Fibroblast of skin of back (primary cell): ENCODE measurements around the gene DOHH.
A peak's percentile ranks its signal among the peaks of the same experiment; 100 is the strongest.
"Not testable (repeated sequence)": the region's sequence is repeated elsewhere in the genome, so short reads cannot be mapped to it uniquely, and the experiment has no call there.

ENCODE experiments used
- DNase-seq: peaks from one replicate; pipeline ENCODE4 v3.0.0-alpha.2; 2013

DOHH gene

DNA sequence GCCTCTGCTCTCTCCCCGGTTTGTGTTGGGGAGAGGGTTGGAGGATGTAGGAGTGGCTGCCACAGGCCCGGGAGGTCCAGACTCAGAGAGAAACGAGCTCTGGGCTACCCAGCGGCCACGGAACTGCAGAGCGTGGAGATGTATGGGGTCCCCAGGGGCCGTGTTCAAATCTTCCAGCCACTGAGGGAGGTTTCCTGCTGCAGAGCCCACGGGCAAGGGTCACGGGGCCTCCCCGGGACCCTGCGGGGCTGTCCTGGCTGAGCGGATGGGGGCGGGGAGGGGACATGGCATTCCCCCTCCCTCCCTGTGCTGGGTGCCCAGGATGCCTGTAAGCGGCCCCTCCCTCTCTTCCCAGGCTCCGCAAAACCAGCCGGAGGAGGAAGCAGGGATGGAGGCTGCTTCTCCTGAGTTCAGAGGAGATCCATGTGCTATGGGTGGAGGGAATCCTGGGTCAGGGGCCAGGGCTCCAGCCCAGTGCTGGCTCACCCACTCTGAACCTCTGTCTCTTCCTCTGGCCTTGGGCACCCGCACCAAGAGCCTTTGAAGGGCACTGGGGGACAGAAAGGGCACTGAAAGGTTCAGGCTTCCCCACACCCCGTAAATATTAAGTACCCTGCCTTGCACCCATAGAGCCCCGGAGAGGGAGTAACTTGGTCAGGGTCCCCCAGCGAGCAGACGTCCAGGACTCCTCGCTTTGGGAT, 42.8 kb downstream of the DOHH start:
- peak; percentile 62 for DNase-seq

DNA sequence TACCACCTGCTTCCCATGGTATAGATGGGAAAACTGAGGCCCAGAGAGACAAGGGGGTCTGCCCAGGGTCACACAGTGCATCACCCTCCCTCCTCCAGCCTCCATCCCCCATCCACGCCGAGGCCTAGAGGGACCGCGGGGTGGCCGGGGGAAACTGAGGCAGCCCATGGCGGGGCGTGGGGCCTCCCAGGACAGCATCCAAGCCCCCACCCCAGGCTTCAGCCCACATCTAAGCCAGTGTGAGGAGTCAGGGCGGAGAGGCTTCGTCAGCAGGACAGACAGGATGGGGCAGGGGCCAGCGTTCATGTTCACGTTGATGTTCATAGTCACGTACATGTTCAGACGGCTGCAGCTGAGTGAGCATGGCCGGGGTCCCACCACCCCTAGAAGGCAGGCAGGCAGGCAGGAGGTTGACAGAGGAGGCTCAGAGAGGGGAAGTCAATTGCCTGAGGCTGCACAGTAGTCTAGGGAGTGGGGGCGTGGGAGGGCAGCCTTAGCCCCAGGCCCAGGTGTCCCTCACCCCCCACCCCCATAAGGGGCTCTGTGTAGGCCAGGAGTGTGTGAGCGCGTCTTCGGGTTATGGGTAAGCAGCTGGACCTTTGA, 43.4 kb downstream of the DOHH start:
- DNase-seq = no peak

DNA sequence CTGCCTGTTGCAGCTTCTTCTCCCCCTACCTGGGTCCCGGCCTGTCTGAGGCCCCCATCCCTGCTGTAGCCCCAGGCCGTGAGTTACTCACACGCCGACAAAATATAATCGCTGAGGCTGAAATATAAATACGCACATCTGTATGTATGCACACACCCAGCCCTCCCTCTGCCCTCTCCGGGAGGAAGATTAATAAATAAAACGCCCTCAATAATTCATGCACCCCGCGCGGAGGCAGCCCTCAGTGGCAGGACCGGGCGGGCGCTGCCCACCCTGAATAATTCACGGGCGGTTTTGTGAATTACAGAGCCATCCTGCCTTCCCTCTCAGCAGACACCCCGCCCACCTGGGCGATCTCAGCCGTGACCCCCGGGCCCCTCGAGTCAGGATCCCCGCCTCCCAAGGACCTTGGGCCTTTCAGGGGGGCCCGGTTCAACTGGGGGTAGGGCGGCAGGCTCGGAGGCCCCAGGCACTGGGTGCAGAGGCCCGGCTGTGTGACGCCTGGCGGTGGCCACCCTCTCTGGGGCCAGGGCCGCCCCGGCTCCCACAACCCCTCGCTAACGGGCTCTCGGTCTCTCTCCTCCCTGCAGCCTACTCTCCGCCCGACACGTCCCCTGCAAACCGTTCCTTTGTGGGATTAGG, 44.4 kb downstream of the DOHH start:
- DNase-seq = no peak

DNA sequence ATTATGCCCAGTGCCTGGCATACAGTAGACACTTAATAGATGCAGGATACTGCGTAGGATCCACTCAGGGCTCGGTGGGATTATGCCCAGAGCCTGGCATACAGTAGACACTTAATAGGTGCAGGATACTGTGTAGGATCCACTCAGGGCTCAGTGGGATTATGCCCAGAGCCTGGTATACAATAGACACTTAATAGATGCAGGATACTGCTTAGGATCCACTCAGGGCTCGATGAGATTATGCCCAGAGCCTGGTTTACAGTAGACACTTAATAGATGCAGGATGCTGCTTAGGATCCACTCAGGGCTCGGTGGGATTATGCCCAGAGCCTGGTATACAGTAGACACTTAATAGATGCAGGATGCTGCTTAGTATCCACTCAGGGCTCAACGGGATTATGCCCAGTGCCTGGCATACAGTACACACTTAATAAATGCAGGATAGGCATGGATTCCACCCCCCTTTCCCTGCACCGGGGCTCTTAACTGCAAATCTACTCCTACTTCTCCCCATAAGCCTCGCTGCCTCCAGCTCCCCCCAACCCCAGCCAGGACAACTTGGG, 45.0 kb downstream of the DOHH start:
- DNase-seq = no peak

DNA sequence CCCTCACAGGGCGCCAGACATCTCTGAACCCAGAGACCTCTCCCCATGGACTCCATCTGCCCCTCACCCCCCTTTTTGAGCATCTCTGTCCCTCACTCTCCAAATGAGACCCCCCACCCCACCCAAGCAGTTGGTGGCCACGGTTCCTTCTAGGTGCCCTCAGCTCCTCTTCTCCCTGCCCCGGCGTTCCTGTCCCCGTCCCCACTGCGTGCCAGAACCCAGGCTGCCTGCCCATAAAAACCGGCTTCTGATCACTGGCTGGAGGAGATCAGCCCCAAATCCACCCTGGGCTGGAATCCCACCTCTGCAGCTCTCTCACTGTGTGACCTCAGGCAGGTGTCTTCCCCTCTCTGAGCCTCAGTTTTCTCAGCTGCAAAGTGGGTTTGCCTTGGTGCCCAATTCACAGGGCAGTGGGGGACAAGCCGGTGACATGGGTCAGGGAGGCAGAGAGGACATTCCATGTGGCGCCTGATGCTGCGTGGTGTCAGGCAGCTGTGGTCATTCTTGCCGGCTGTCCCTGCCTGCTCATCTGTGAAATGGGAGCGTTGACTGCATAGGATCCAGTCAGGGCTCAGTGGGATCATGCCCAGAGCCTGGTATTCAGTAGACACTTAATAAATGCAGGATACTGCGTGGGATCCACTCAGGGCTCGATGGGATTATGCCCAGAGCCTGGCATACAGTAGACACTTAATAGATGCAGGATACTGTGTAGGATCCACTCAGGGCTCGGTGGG, 45.6 kb downstream of the DOHH start:
- no peak for DNase-seq

- DNase-seq = no peak
These were observed 46.6 kb downstream of the DOHH start for GRCh38 chr19:3453840-3454239.

DNA sequence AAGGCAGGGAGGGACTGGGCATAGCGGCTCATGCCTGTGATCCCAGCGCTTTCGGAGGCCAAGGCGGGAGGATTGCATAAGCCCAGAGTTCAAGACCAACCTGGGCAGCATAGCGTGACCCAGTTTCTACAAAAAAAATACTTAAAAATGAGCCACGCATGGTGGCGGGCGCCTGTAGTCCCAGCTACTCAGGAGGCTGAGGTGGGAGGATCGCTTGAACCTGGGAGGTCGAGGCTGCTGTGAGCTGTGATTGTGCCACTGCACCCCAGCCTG, 47.6 kb downstream of the DOHH start:
- DNase-seq = not testable (repeated sequence)

- no peak for DNase-seq
These were observed 48.1 kb downstream of the DOHH start for GRCh38 chr19:3452171-3452941.

DNA sequence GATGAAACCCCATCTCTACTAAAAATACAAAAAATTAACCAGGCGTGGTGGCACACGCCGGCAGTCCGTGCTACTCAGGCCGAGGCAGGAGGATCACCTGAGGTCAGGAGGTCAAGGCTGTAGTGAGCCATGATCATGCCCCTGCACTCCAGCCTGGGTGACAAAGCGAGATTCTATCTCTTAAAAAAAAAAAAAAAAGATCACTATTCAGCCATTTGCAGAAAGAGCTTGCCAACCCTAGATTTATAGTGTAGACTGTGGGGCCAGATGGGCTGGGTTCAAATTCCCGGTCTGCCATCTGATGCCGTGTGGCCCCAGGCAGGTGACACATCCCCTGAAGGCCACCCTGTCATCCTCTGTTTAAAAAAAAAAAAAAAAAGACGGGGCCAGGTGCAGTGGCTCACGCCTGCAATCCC, 49.0 kb downstream of the DOHH start:
- no peak for DNase-seq

- peak; percentile 100 for DNase-seq
These were observed 49.6 kb downstream of the DOHH start for GRCh38 chr19:3450796-3451411.

GRCh38 chr19:3448616-3449334, 51.7 kb downstream of the DOHH start:
- no peak for DNase-seq

DNA sequence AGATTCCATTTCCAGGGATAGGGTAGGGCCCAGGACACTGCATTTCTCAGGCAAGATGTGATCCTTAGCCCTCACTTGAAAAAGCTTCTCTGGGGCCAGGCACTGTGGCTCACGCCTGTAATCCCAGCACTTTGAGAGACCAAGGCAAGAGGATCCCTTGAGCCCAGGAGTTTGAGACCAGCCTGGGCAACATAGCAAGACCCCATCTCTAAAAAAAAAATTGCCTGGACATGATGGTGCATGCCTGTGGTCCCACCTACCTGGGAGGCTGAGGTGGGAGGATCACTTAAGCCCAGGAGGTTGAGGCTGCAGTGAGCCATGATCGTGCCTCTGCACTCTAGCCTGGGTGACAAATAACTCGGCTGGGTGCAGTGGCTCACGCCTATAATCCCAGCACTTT, 53.8 kb downstream of the DOHH start:
- not testable (repeated sequence) for DNase-seq

GRCh38 chr19:3444695-3445234, 55.7 kb downstream of the DOHH start:
- DNase-seq = no peak

DNA sequence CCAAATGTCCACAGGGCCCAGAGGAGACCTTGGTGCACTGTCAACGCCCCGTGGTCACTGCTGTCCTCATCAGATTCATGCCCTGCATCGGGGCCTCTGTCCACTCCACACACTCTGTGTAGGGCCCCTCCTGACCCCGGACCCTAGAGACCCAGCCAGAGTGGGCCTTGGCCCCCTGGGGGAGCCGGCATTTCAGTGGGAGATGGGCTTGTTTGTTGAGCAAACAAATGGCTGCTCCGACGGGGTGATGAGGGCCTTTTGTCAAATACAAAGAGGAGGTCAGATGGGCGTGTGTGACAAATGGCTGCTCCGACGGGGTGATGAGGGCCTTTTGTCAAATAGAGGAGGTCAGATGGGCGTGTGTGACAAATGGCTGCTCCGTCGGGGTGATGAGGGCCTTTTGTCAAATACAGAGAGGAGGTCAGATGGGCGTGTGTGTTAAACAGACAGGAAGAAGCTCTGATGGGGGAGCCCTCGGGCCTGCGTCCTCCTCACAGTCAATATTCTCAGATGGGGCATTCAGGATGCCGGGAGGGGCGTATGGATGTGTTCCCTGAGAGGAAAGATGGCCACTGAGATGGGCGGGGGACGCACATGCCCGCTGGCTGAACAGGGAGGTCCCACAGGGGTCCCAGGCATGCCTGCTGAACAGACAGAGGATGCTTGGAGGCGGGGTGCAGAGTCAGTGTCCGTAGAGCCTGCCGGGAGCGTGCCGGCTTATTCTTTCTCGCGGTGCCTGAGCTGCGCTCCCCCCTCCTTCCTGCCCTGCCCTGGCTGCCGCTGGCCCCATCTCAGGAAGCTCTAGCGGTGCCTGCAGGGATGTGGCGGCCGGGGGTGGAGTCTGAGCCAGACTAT, 56.4 kb downstream of the DOHH start:
- peak; percentile 29 for DNase-seq

GRCh38 chr19:3442487-3443071, 57.9 kb downstream of the DOHH start:
- no peak for DNase-seq

- DNase-seq = no peak
These were observed 58.5 kb downstream of the DOHH start for GRCh38 chr19:3441986-3442329.

- DNase-seq = no peak
These were observed 59.1 kb downstream of the DOHH start for GRCh38 chr19:3441089-3441985.
